GM18858 (cell line): Measurements from ENCODE around the gene YTHDF1.

Experiments
- ATAC-seq: cut with Tn5 transposase; IDR thresholded peaks from one replicate; pipeline ENCODE4 v1.9.1; 2021; ENCODE audit not compliant: unreplicated experiment

Gene YTHDF1

DNA sequence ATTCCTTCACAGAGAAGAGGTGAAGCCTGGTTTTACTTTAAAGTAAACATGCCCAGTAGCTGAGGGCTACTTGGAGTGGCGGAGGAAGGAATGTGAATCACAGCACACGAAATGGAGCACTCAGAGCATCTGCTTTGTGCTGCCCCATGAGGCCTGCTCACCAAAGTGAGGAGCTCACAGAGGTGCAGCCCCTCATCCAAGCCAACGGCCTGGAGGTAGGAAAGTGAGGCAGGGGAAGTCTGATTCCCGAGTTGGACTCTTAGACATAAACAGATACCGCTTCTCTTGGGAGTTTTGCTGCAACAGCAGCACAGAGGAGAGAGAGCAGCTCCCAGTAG is 3.6 kb downstream of the YTHDF1 start:
- no peak for ATAC-seq

DNA sequence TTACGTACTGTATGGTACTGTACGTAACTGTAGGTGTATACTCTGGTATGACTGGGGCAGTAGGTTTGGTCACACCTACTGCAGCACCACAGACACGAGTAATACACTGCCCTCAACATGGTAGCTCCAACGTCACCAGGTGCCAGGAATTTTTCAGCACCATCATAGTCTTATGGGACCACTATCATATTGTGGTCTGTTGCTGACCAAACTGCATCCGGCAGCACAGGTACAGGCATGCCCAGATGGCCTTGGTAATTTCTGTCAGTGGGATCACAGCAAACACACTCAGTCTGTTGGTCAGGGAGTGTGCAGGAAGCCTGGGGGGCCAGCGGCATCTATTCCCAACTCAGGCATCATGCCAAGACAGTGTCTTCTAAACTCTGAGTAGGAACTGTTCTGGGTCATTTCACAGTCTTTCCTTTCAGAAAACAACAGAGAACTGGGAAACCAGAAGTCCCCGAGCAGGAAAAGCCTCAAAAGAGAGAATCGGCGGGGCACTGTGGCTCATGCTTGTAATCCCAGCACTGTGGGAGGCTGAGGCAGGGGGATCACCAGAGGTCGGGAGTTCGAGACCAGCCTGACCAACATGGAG is 5.8 kb downstream of the YTHDF1 start:
- ATAC-seq, result no peak

DNA sequence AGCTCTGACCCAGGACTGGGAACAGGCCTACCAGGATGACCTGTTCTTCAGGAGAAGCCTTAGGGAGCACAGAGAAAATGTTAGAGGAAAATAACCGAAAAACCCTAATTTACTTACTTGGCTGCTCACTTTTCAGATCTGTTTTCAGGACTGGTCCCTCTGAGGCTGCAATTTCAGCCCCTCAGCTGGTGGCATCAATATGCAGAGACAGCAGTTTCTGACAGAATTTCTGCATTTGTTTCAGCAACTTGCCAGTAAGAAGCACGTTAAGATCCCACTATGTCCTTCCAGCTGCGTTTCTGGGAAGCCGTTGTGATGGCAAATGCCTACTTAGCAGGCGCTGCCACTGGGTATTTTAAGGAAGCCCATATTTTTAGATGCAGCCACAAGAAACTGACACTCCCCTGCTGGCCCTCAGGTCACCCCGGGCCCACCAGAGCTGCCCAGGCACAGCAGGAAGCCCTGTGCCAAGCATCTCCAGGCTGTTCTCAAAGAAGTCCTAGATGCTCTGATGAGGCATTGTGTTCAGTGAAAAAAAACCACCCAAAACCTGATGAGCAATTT is 7.5 kb downstream of the YTHDF1 start:
- ATAC-seq, result no peak

DNA sequence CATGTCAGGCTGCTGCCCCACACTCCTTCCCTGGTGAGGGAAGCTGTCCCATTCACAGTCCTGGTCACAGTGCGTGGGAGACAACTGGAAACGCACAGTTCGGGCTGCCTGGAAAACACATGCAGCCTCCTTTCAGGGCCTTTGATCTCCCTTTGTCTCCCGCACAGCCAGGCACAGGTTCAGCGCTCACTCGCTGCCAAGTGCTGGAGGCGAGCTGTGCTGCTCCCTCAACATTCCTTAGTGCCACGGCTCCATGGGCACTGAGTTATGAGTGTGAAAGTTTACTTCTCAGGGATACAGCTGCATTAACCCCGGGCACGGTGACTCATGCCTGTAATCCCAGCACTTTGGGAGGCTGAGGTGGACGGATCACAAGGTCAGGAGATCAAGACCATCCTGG is 9.1 kb downstream of the YTHDF1 start:
- no peak for ATAC-seq

DNA sequence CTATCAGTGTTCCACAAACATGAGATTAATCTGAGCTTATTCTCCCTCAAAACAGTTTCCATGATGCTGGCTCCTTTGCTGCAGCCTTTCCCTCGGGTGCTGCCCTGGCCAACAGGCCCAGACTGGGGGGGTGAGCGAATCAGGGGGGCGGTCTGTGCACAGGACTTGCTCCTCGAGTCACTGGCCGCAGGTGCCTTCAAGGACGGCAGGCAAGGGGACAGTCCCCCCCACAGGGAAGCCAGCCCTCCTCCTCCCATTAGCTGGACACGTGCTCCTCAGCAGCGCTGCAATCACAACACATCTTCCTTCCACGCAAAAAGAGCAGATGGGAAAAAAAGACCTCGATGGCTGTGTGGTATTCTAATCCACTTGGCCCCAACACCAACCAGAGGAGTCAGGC is 10.0 kb downstream of the YTHDF1 start:
- no peak for ATAC-seq

DNA sequence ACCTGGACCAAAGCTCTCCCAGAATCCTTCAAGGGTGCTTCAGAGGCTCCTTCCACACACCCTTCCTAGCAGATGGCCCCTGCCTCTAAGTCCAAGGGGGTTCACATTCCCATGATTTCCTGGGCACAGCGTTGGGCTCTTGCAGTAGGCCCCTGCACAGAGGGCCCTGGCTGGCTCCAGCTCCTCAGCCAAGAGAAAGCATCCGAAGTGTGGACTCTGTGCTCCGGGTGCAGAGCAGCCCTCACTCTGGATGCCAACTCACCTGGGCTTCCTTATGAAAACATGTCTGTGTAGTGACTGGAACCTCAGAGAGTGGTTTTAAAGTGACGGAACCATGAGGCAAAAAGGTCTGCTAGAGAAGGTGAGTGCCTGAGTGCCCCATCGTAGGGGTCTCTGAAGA is 11.6 kb downstream of the YTHDF1 start:
- ATAC-seq, result no peak

DNA sequence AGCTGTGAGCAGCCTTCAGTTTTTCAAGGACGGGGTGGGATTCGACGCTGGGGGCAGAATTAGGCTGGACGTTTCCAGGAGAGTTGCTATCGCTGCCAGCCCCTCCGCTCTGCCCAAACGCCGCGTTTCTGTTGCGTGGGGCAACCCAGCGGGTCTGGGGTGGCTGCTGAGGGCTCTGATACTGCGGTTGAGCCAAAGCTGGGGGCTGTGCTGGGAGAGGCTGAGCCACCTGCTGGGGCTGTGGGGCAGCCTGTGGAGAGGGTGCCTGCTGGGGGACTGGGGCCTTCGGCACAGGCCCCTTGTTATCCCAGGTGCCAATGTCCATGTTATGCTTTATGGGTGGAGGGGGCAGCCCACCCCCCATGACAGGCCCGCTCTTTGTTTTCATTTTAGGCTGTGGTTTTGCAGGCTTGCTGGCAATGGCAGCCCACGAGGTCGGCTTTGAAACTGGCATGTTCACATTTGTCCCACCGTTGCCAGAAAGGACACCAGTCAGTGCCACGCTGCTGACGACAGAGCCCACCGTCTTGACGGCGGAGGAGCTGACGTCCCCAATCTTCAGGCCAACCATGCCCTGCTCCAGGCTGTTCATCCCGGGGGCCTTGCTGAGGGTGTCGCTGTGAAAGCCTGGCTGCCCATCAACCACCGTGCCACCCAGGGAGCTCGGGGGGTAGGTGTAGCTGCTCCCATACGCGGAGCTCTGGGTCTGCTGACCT is 13.0 kb downstream of the YTHDF1 start:
- no peak for ATAC-seq

DNA sequence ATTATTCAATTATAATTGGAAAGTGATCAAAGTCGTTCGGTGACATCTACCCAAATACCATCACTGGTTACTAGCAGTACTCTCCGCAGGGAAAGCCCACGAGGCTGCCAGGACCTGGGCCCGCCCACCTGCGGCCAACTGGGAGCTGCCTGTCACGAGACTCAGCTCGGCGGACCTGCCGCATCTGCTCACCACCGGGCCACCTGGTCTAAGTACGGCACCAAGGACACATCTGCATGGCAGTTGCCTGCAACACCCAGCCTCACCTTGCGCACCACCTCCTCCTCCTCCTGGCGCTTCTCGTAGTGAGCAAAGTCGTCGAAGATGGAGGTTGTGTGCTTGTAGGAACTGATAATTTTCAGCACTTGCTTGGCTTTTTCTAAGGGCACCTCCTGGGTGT is 13.9 kb downstream of the YTHDF1 start:
- no peak for ATAC-seq

DNA sequence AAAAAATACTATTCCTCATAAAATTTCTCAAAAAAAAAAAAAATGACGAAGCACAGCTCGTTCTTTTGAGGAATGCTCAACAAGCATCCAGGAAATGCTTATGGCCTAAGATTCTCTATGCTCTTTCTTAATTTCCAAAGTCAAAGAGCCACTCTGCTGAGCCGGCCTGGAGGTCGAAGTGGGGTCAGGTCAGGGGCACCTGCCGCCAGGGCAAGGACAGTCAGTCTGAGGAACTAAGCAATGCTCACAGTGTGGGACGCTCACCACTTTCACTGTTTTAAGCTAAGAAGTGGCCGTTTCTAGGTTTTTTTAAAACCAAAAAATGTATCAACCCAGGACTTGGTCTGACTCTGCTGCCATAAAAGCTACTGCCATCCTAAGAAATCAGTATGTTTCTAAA is 17.3 kb downstream of the YTHDF1 start:
- no peak for ATAC-seq

DNA sequence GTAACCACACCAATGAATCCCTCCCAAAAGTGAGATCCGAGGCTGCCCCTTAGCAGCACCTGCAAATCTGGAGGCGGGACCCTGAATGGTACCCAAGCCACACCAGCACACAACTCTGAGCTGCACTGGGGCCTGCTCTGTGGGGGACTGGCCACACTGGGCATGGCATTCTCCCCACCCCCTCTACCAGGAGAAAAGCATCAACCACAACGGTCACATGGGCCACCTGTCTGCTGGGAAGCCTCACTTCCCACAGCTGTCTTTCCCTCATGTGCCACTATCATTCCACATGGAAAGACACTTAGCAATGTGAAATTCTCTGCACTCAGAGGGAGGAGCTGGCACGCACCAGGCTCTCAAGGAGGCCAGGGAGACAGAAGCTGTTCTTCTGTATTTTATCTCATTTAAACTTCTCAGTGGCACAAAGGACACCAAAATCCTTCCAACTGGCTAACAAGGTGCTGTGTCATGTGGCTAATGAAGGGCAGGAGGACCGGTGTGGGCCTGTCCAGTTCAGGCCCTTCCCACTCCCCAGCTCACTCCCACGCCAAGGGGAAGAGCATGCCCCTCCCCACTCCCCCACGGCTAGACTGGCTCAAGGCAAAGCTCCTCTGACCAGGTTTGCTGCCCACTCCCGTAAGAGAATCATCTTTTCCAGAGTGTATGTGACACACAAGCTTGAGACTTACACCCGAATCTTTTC is 19.0 kb downstream of the YTHDF1 start:
- no peak for ATAC-seq

DNA sequence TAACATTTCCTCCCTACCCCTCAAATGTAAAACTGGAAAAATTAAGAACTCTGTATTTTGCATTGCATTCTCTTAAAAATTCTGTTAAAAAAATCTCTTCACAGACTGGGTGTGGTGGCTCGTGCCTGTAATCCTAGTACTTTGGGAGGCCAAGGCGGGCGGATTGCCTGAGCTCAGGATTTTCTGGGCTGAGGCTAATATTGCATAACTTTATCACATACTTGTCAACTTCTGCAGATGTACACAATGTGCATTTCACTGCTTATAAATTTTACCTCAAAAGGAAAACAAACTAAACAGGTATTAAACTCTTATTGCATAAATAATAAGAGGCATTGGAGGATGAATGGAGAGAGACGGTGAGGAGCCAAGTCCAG is 21.1 kb downstream of the YTHDF1 start:
- ATAC-seq, result no peak

DNA sequence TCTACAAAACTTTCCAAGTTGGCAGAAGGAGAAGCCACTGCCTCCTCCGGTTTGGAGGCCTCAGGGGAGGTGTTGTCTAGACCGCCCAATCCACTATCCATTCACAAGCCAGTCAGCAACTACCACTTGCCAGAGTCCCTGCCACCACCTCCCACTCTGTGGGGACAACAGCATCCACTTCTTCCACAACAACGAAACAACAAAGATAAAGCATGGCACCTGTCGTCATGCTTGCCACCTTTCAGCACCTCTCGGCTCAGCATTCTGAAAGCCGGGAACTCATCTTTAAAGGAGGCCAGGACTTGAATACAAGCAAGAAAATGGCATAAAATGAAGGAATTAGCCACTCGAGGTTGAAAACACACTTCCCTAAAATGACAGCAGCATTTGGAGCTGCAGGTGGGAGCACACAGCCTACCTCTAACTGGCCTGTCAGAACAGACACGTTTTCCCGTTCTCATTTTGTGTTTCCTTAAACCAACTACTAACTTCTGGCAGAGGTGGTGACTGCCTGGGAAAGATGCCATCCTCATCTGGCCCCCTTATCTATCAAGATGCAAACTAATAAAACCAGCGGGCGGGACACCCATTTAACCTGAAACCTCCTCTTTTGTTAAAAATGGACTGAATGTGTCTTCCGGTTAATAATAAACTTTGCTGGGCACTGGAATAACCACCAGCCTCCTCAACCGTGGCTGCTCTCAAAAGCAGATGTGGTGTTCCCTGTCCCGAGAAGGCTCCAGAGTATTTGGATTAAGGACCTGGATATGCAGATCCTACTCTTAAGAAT is 21.7 kb downstream of the YTHDF1 start:
- no peak for ATAC-seq

DNA sequence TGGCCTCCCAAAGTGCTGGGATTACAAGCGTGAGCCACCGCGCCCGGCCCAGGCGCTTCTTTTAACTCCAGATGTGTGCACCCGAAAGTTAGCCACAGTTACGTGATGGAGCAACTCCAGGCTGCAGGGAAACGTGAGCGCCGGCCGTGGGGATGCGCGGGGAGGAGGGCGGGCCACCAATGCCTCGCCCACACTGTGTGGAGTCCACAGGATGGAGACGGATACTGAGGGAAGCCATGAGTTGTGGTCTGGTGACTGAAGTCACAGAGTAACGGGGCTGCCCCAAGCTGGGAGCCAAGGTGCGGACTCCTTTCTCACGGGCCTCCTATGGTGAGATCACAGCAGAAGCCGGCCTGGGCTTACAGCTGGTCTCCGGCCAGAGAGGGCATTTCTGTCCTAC is 23.2 kb downstream of the YTHDF1 start:
- no peak for ATAC-seq

DNA sequence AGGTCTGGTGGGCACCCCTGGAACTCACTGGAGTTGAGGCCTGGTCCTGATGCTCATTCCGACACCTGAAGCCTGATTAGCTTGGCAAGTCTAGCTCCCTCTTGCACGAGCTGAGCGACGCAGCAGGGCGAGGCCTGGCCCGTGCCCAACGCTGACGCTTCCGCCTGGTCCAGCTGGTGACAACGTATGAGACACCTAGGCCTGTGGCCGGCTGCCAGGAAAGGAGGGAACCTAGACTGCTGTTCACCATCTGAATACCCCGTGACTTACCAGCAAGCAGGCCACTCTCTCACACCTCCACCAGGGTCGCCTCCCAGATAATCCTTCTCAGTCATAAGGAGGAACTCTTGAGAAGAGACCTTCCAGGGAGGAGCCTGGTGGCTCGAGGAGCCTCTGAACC is 24.5 kb downstream of the YTHDF1 start:
- ATAC-seq, result no peak

DNA sequence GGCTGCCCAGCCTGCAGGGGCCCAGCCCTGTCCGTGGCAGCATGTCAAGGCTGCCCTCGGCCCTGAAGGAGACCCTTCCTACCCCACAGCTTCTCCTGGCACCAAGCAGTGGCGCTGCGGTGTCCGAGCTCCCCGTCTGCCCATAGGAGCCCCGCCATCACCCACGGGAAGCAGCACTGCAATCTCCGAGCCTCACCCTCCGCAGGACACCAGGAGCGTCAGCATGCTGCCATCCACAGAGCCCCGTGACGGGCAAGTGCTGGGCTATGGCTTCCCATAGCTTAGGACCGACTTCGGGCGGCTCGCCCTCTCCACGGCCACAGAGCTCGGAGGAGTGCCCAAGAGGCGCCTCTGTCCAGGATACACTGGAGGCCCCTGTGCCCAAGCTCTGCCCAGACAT is 25.1 kb downstream of the YTHDF1 start:
- no peak for ATAC-seq

DNA sequence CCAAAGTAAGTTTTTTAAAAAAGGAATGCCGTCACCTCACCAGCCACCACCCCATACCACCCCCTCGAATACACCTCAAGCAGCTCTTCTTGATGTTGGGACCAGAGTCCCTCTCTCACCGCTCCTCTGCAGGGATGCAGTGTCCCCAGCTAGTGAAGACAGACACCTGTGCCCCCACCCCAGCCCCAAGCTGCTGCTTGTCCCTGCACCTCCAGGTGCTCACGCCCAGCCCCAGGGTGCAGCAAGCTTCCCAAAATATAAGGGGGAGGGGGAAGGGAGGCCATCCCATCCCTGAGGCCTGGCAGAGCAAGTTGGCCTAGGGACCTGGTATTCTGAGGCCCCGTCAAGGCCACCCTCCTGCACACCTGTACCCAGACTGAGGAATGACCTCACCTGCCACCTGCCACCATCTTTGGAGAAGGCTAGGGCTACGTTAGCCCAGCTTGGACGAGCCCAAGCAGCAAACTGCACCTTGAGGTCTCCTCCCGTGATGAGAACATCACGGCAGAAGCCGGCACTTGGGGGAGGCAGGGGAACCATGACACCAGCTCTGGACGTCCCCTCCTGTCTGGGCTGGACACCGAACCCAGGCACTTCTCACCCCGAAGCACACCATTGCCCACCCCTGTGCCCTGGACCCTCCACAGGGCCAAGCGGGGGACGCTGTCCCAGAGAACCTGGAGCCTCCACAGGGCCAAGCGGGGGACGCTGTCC is 25.9 kb downstream of the YTHDF1 start:
- no peak for ATAC-seq

DNA sequence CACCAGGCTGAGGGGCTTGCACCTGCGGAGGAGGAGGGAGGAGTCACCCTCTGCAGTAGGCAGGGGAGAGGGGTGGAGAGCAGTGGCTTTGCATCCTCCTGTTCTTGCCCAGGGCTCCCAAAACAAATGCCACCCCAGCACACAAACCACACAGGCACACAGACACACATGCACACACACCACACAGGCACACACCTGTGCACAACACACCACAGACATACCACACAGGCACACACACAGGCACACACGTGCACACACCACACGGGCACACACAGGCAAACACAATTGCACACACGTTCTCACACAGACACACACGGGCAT is 26.6 kb downstream of the YTHDF1 start:
- no peak for ATAC-seq

DNA sequence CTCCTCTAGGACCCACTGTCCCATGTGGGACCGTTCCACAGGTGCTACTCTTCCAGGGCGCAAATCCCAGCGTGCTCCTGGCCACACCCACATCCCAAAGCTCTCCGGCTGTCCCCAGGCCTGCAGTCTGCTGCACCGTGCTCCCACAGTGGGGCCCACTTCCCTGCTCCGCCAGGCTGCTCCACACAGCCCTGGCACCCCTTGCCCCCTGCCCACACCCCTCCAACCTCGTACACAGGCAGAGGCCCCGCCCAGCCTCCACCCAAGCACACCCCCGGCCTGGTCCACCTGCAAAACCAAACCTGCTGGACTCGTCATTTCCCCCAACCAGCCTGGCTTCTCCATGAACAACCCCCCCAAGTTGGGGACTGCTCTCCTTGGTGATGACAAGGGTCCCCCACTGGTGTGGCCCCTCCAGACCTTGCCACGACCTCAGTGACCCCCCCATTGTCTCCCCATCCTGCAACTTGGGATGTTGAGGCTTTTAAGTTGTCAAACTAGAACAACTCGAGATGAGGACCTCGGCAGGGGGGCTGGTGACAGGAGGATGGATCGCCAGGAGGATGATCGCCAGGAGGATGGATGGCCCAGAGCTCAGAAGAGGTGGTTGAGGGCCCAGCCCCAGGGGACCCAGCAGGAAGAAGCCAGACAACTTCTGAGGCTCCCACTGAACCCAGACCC is 27.1 kb downstream of the YTHDF1 start:
- no peak for ATAC-seq

DNA sequence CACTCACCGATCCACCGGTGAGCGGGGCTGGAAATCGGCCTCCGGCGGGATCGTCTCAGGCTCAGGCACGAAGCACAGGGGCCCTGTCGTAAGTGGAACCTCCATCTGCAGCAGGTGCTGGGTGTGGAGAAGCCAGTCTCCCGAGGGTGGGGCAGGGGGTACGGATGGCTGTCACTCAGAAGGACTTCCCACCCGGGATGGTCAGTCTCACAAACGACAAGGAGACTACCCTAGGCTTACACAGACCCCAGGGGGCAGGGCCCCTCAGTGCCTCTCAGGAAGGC is 27.8 kb downstream of the YTHDF1 start:
- no peak for ATAC-seq

DNA sequence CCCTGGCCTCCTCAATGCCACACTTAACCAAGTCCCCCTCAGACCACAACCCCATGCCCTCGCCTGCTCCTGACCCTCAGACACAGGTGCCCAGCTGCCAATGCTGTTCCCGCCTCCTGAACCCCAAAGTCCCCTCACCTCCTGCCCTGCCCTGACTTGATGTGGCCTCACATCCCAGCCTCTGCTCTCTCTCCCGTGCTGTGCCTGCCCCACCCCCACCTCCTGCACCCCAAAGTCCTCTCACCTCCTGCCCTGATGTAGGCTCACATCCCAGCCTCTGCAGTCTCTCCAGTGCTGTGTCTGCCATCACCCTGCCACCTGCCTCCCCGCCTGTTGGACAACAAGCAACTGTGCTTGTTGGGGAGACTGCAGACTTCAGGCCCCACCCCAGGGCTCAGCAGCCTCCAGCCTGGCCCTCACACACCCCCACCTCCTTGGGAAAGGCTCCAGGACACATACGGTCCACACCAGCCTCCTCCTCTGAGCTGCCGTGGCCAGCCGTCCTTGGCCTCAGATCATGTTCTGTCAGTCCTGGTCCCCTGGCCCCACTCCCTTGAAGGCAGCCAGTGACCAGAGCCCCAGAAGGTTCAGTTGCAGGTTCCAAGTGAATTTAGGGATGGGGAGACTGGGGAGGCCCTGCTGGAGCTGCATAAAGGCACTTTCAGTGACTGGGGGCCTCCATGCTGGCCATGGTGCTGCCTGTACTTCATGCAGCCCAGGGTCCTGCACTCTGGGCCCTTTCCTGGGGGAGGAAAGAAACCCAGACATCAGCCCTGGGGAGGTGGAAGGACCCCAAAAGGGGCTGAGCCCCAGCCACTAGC is 28.4 kb downstream of the YTHDF1 start:
- no peak for ATAC-seq
